ENCODE results near the gene MAPRE3. TPM values are rescaled to one million over a fixed set of nuclear protein-coding genes. Genes with fewer than 3 reads are reported as not detected.

Gene MAPRE3
- total RNA-seq, 1 experiment from 2014 or later = 10.3 TPM

GRCh38 chr2:27019931-27020855 lies 49.8 kb downstream of the MAPRE3 start:
- no peak overlapping the region for H3K4me3 Mint-ChIP-seq
- H3K27ac Mint-ChIP-seq = no peak overlapping the region
- H3K36me3 Mint-ChIP-seq = no peaks in the 10 kb centered on the region
- DNase-seq (ENCODE audit: low spot score) (no peak), ATAC-seq (no peak)
- H3K27me3 Mint-ChIP-seq (ENCODE audit: low read depth) = no peaks in the 10 kb centered on the region
- no peaks in the 10 kb centered on the region for H3K9me3 Mint-ChIP-seq
- ChIA-PET CTCF (interaction anchor here (1.4 to 6.9 kb wide), 2 partner anchors 38 to 58 kb away, joined by 3 to 596 read pairs; partner anchors contain the start of gene MAPRE3), POLR2A (no interaction called here)
- peaks cover 15% of the 10 kb centered on the region for H3K4me1 Mint-ChIP-seq
- TF ChIP-seq STAT6 (CRISPR knock-in tag; conservative IDR thresholded peaks at IDR 0.05; ENCODE audit: low read depth) = no peak
- TF ChIP-seq TEAD1 (CRISPR knock-in tag; IDR thresholded peaks at IDR 0.05) = no peak
- no peak for TF ChIP-seq NR1H2 (CRISPR knock-in tag; IDR thresholded peaks at IDR 0.05)
- no peak for TF ChIP-seq CBFB (CRISPR knock-in tag; IDR thresholded peaks at IDR 0.05; ENCODE audit: low read depth)
- no peak for TF ChIP-seq IRF1 (CRISPR knock-in tag; IDR thresholded peaks at IDR 0.05)

GRCh38 chr2:27021253-27022049 lies 51.0 kb downstream of the MAPRE3 start:
- TF ChIP-seq JUN (CRISPR knock-in tag; IDR thresholded peaks at IDR 0.05) = no peak
- TF ChIP-seq MXD4 (CRISPR knock-in tag; IDR thresholded peaks at IDR 0.05; ENCODE audit: borderline replicate concordance) = no peak
- no peak for TF ChIP-seq ZNF423 (CRISPR knock-in tag; IDR thresholded peaks at IDR 0.05)
- no peak for TF ChIP-seq ZNF396 (CRISPR knock-in tag; IDR thresholded peaks at IDR 0.05; ENCODE audit: borderline replicate concordance)
- TF ChIP-seq ZNF232 (CRISPR knock-in tag; IDR thresholded peaks at IDR 0.05) = no peak
- TF ChIP-seq NFATC4 (CRISPR knock-in tag; IDR thresholded peaks at IDR 0.05) = no peak
- no peak for TF ChIP-seq ZNF281 (CRISPR knock-in tag; IDR thresholded peaks at IDR 0.05)
- no peak for TF ChIP-seq ZNF263 (CRISPR knock-in tag; IDR thresholded peaks at IDR 0.05; ENCODE audit: low read depth)
- TF ChIP-seq USF1 (CRISPR knock-in tag; IDR thresholded peaks at IDR 0.05) = no peak
- TF ChIP-seq FOXP1 (CRISPR knock-in tag; IDR thresholded peaks at IDR 0.05; ENCODE audit: borderline replicate concordance) = no peak
- TF ChIP-seq ZBTB43 (CRISPR knock-in tag; IDR thresholded peaks at IDR 0.05) = no peak
- TF ChIP-seq CREM (CRISPR knock-in tag; IDR thresholded peaks at IDR 0.05) = no peak
- TF ChIP-seq CTCF (IDR thresholded peaks at IDR 0.05) = no peak
- H3K4me1 Mint-ChIP-seq = peaks cover 6% of the 10 kb centered on the region
- ATAC-seq (no peak), DNase-seq (ENCODE audit: low spot score) (no peak)
- no peak overlapping the region for H3K4me3 Mint-ChIP-seq
- no peaks in the 10 kb centered on the region for H3K27me3 Mint-ChIP-seq (ENCODE audit: low read depth)
- H3K27ac Mint-ChIP-seq = no peak overlapping the region
- H3K9me3 Mint-ChIP-seq = no peaks in the 10 kb centered on the region
- POLR2A ChIA-PET = no interaction called here
- no peaks in the 10 kb centered on the region for H3K36me3 Mint-ChIP-seq
- CTCF ChIA-PET = interaction anchor here (1.0 to 6.3 kb wide), 5 partner anchors 12 to 175 kb away, joined by 3 to 161 read pairs (median 5); partner anchors contain the start of gene OST4

All from WTC11 (cell line).